Measurements from ENCODE around the gene TIA1. TPM values are rescaled to one million over a fixed set of nuclear protein-coding genes. Genes with fewer than 3 reads are reported as not detected.
"Not testable (repeated sequence)": the region's sequence is repeated elsewhere in the genome, so short reads cannot be mapped to it uniquely, and the experiment has no call there.

The TIA1 gene
- total RNA-seq, 2 donors from 2014 or later, result 27.2 to 28.9 TPM

DNA sequence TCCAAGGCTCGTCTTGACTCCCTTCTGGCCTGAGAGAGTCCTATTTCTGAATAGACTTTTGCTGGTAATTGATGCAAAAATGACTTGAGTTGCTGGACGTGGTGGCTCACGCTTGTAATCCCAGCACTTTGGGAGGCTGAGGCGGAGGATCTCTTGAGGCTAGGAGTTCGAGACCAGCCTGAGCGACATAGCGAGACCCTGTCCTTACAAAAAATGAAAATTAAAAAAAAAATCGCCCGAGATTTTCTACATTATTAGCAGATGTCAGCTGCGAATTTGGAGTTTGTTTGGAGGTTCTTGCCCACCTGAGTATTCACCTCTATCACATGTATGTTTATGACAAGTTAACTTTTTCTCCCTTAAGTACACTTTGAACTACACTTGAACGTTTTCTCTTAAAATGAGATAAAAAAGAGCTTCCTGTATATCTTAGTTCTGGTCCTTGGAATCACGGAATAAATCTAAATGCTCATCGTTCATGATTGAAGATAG, 57.1 kb downstream of the TIA1 start:
- H3K27ac ChIP-seq, result peak overlapping the region; percentile 97 to 99
- H3K4me1 ChIP-seq, result peaks cover 0 to 11% of the 10 kb centered on the region in 2 donors
- H3K36me3 ChIP-seq, result no peaks in the 10 kb centered on the region
- H3K9me3 ChIP-seq, result no peaks in the 10 kb centered on the region
- peak overlapping the region; percentile 73 to 92 for H3K4me3 ChIP-seq
- DNase-seq (ENCODE audit: low spot score), result no peak
- no peaks in the 10 kb centered on the region for H3K27me3 ChIP-seq
- TF ChIP-seq, protein P1, sequence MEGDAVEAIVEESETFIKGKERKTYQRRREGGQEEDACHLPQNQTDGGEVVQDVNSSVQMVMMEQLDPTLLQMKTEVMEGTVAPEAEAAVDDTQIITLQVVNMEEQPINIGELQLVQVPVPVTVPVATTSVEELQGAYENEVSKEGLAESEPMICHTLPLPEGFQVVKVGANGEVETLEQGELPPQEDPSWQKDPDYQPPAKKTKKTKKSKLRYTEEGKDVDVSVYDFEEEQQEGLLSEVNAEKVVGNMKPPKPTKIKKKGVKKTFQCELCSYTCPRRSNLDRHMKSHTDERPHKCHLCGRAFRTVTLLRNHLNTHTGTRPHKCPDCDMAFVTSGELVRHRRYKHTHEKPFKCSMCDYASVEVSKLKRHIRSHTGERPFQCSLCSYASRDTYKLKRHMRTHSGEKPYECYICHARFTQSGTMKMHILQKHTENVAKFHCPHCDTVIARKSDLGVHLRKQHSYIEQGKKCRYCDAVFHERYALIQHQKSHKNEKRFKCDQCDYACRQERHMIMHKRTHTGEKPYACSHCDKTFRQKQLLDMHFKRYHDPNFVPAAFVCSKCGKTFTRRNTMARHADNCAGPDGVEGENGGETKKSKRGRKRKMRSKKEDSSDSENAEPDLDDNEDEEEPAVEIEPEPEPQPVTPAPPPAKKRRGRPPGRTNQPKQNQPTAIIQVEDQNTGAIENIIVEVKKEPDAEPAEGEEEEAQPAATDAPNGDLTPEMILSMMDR (IDR thresholded peaks at IDR 0.05), result no peak

DNA sequence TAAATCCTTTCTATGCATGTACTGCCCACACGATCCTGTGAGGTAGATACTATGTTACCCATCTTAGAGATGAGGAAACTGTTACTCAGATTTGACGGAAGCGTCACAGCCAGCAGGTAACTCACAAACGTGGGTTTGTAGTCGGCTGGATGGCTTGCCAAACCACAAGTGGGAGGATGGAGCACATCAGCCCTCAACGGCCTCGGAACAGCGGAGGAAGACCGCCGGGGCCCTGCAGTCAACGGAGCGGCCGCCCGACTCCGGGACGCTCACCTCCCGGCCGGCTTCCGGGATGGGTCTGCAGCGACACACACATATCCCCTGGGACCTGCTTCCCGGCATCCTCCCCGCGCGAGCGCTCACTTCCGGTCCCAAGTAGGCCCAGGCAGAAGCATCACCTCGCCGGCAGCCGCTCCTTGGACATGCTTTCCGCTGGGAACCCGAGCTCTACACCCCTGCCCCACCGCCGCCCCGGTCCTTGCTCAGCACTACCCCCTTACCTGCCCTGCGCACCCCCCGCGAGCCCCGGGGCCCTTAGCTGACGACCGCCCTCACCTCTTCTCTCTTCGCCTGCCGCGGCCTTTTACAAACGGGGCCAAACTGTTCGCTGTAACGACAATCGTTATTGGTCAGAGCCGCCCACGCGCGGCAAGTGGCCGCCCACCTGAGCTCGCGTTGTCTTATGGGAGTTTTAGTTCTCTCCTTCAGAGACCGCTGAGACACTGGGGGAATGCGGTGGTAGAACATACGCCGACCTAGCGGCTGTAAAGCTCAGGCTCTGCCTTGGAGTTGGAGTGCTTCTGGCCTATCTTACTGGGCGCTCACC, 57.8 kb downstream of the TIA1 start, which contains the start of gene C2orf42:
Gene C2orf42 (minus strand): TSS at position 602 of the 826 bp plus-strand sequence. CDS start 9,034 bp downstream, outside the sequence.
- peak within 1 kb of the TSS; percentile 97 to 99 for H3K27ac ChIP-seq
- TF ChIP-seq, protein P1 (IDR thresholded peaks at IDR 0.05), result no peak
- no peaks in the 10 kb centered on the region for H3K27me3 ChIP-seq
- H3K36me3 ChIP-seq, result no peaks in the 10 kb centered on the region
- peaks cover 0 to 11% of the 10 kb centered on the region in 2 donors for H3K4me1 ChIP-seq
- H3K9me3 ChIP-seq, result no peaks in the 10 kb centered on the region
- peak within 1 kb of the TSS; percentile 73 to 92 for H3K4me3 ChIP-seq
- DNase-seq (ENCODE audit: low spot score), result peak; percentile 98

DNA sequence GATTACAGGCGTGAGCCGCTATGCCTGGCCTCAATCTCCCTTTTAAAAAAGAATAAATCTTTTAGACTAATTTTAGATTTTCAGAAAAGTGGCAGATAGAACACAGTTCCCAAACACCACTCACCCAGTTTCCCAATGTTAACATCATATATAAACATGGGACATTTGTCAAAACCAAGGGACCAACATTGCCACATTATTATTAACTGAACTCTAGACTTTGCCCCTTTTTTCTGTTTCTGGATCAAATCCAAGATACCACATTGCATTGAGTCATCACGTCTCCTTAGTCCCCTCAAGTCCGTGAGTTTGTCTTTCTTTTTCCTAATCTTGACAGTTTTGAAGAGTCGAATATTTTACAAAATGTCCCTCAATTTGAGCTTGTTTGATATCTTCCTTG, 60.0 kb downstream of the TIA1 start:
- H3K4me3 ChIP-seq, result no peak overlapping the region
- H3K4me1 ChIP-seq, result peaks cover 0 to 11% of the 10 kb centered on the region in 2 donors
- H3K27ac ChIP-seq, result no peak overlapping the region
- no peaks in the 10 kb centered on the region for H3K9me3 ChIP-seq
- TF ChIP-seq, protein P1 (IDR thresholded peaks at IDR 0.05), result no peak
- DNase-seq (ENCODE audit: low spot score), result no peak
- H3K27me3 ChIP-seq, result no peaks in the 10 kb centered on the region
- H3K36me3 ChIP-seq, result no peaks in the 10 kb centered on the region

DNA sequence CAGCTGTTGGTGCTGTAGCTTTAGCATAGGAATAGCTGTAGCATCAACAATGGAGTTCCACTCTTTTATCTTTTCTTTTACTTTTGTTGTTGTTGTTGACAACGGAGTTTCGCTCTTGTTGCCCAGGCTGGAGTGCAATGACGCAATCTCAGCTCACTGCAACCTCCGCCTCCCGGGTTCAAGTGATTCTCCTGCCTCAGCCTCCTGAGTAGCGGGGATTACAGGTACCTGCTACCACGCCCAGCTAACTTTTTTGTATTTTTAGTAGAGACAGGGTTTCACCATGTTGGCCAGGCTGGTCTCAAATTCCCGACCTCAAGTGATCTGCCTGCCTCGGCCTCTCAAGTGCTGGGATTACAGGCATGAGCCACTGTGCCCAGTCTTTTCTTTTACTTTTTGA, 61.3 kb downstream of the TIA1 start:
- H3K4me1 ChIP-seq, result peaks cover 0 to 11% of the 10 kb centered on the region in 2 donors
- not testable (repeated sequence) for H3K36me3 ChIP-seq; H3K4me3 ChIP-seq; H3K9me3 ChIP-seq; H3K27me3 ChIP-seq; DNase-seq (ENCODE audit: low spot score); H3K27ac ChIP-seq

DNA sequence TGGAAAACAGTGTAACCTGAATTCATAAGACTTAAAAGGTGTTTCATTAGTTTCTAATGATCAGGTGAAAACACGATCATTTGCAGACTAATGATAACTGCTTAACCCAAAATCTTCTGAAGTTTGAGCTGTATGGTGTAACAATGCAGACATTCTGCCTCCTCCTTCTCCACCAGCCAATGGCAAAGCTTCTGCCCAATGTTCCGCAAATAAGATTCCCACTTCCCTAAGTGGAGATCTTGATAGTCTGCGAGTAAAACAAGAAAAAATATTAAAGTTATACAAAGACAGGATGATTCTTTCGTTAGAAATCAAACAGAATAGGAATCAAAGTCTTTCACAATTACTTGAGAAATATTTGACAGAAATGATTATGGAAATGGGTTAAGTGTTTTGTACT, 65.7 kb downstream of the TIA1 start:
- no peak for DNase-seq (ENCODE audit: low spot score)
- Histone ChIP-seq H3K4me1 (no peaks in the 10 kb centered on the region), H3K4me3 (no peak overlapping the region), H3K9me3 (no peaks in the 10 kb centered on the region), H3K27ac (no peak overlapping the region), H3K27me3 (no peaks in the 10 kb centered on the region), H3K36me3 (peaks cover 9% of the 10 kb centered on the region)
- TF ChIP-seq, protein P1 (IDR thresholded peaks at IDR 0.05), result no peak

DNA sequence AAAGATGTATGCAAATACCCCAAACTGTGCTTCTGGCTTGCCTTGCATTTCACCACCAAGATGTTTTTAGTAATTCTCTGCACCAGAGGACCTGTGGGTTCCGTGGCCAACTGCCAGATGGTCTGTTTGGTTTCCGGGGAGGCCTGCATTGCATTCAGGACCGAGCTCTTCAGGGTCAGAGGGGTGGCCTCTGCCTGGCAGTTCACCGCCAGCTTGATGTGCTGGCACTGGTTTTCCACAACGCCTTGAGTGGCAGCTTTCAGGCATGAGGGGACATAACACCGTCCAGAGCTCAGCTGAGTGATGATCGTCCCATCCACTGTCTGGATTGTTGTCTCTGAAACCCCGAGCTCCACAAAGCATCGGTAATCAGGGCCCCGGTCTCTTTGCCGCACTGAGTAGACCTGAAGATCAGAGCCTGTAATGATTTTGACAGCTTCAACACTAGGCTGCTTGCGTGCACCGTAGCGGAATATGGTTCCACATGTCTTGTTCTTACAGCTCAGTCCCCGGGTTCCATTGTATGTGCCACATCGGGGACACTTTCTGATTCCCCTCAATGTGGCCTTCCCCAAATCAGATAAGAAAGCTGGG, 67.0 kb downstream of the TIA1 start:
- Histone ChIP-seq H3K4me1 (no peaks in the 10 kb centered on the region), H3K9me3 (no peaks in the 10 kb centered on the region), H3K27me3 (no peaks in the 10 kb centered on the region), H3K4me3 (no peak overlapping the region), H3K36me3 (peaks cover 15% of the 10 kb centered on the region), H3K27ac (no peak overlapping the region)
- TF ChIP-seq, protein P1 (IDR thresholded peaks at IDR 0.05), result no peak
- DNase-seq (ENCODE audit: low spot score), result no peak
